Activated CD4-positive, alpha-beta T cell treated with anti-CD3 and anti-CD28 coated beads, Interleukin-2, amount 50 U/mL, for 16 hours (primary cell): ENCODE data around the gene MPV17.
A peak's percentile ranks its signal among the peaks of the same experiment; 100 is the strongest.
"Not testable (repeated sequence)": the region's sequence is repeated elsewhere in the genome, so short reads cannot be mapped to it uniquely, and the experiment has no call there.

Source experiments
- DNase-seq: peaks from one replicate; pipeline ENCODE4 v3.0.0-alpha.2; 2020

Gene MPV17

DNA sequence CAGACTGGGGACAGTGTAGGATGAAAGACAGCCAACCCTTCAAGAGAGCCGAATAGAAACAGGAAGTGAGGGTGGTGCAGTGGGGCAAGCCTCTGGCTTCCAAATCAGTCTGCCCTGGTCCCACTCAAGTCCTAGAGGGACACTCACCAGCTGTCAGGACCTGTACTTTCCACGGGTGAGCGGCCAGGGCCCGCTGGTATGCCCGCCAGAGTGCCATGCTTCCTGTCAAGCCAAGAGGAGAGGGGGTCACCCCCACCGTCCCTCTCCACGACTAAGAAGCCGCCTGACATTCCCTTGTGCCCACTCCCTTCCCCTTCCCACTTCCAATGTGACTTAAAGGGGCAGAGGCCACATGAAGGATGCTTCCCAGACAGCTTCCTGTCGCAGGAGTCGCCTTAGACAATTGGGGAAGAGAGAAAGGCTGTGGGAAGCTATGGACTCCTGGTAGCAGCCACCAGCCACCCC, 564 bp downstream of the MPV17 start:
- no peak for DNase-seq

DNA sequence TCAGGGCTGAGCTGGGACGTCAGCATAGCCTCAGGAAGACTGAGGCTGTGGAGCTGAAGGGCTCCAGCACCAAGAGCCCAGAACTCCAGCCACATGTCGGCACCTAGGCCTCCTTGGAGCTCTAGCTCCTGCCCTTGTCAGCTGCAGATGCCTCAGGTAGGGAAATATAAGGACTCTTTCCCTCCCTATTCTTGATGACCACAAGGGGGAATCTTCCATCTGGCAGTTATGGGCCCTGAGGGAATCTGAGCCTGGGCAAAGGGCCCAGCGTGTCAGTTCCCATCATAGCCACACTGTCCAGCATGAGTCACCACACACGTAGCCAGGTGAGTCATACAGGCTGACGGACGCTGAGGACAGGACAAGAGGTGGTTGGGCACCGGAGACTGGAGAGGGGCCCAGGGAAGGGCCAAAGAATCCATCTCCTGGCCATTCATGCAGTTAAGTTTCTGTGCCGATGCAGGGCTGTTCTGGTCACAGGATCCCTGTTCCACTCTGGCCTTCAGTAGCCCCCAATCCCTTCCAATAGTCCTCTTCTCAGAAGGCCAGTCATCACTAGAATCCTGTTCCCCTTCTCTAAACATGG, 1.8 kb downstream of the MPV17 start:
- no peak for DNase-seq

DNA sequence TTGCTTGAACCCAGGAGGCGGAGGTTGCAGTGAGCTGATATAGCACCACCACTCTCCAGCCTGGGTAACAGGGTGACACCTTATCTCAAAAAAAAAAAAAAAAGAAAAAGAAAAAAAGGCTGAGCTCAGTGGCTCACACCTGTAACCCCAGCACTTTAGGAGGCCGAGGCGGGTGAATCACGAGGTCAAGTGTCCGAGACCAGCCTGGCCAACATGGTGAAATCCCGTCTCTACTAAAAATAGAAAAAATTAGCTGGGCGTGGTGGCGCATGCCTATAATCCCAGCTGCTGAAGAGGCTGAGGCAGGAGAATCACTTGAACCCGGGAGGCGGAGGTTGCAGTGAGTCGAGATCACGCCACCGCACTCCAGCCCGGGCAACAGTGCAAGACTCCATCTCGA, 3.1 kb downstream of the MPV17 start:
- not testable (repeated sequence) for DNase-seq

DNA sequence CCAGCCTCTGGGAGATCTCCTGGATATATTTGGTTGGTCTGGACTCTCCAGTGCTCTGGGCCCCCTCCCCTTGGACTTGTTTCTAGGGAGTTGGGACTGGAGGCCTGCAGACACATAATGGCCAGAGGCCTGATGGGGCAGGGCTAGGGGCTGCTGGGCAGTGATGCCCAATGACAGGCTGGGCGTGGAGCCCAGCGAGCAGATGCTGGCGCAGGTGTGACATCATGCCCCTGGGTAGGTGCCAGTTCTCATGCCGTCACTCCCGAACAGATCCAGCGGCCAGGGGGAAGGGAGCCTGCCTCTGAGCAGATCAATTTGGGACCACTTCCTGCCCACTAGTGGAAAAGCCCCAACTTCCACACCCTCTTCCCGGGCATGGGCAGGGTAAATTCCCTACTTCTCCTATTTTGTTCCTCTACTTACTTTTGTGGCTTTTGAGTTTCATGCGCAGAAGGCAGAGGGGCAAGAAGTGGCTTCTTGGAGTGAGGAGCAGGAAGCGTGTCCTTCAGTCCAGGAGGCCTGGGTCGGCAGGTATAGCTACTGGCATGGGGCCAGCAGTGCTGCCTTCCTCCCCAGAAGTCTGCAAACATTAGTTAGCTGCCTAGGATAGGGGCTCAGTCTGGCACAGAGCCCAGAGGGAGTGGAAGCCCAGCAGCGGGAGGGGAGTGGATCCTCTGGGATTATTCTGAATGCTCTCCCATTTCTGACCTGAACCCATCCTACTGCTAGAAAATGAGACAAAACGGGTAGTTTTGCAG, 6.1 kb downstream of the MPV17 start:
- no peak for DNase-seq

DNA sequence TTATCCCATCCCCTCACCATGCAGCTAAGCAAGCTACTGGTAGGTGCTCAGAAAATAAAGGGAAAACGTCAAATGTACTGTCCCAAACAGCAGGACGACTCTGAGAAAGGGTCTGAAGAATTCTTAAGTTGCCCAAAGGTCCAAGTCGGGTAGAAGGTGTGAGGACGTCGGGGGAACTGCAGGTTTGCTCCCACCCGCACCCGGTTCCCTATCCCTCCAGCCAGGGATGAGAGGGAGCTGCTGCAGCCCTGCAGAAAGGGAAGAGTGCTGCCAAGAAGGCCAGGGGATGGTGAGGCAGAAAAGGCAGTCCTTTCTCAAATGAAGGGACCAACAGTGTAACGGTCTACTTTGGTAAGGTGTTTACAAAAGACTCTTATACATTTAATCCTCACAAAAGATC, 7.8 kb downstream of the MPV17 start:
- no peak for DNase-seq

DNA sequence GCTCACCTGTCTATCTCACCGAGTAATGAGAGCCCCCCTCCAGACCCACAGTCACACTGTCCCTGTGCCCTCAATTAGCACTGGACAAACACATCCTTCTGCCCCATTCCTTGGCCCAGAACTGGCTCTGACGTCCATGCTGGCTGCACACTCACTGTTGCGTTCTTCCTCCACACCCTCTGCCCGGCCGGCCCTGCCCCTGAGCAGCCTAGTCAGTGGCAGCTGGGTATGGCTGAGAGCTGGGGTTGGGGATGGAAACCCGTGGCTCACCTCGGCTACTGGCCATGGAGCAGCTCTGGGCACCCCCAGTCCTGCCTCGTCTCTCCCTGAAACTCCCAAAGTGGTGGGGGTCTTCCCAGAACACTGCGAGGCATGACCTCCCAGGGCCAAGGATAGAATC, 8.2 kb downstream of the MPV17 start:
- DNase-seq: no peak

DNA sequence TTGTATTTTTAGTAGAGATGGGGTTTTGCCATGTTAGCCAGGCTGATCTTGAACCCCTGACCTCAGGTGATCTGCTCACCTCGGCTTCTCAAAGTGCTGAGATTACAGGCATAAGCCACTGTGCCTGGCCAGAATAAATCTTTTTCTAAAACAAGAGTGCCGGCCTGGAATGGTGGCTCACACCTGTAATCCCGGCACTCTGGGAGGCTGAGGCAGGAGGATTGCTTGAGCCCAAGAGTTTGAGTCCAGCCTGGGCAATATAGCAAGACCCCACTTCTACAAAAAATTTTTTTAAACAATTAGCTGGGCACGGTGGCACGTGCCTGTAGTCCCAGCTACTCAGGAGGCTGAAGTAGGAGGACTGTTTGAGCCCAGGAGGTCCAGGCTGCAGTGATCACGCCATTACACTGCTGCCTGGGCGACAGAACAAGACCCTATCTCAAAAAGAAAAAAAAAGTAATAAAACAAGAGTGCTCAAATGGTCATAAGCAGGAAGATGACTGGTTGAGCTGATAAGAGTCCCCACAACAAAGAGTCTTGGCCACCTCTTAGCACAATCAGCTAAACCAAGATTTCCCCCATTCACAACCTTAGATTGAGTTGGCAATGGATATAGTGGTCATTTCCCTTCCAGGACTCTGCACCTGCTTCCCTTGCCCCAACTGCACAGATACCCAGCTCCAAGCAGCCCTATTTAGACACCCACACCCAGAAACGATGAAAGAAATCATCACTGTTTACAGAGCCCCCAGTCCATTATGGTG, 8.8 kb downstream of the MPV17 start:
- no peak for DNase-seq

DNA sequence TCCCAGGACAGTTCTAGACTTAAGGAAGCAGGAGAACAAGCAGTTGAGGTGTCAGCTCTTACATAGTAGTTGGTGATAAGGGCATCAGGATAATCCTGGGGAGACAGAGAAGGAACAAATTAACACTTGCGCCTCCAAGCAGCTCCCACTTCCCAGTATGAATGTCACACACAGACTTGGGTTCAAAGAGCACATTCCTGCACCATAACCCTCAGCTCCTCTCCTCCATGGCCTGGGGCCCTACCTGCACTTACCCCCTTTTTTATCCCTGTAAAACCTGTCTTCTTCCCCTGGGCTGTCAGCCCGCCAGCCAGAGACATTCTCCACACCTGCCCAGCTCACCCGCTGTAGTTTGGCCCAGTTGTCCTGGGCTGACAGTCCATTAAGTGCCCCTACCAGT, 10.7 kb downstream of the MPV17 start:
- no peak for DNase-seq

DNA sequence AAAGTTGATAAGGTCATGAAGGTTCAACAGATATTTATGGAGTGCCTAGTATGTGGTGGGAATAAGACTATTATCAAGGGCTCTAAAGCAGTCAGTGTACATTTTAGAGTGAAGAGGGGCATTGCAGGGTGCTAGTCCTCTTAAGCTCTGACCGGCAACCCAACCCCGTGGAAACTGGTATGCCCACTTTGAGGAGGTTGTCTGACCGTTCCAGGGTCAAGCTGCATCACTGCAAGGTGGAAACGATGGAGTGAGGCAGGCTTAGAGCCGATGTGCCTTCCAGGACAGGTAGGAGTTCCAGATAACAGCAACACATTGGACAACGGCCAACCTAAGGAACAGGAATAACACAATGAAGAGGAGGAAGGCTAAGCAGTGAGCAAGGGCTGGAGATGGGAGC, 13.2 kb downstream of the MPV17 start:
- DNase-seq: no peak

DNA sequence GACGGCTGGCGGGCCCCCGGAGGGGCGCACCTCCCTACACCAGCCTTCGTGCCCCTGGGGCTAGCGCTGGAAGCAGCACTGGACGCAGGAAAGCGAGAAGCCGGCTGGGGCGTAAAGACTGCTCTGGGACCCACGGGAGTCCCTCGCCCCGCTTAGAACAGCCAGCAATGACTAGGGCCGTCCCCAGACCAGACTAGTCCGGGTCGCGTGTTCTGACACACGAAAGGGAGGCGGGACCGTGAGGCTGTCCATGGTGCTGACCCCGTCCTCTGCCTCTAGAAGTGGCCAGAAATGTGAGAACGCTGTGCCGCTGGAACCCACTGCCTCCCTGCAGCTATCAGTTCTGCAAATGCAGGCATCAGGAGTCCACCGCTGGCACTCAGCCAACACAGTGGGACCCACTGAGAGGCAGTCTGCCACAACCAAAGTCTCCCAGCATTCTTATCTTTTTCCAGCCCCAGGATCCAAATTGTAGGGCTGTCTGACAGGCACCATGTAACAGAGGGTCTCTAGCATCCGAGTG, 14.5 kb downstream of the MPV17 start, which contains the start of gene UCN:
Gene UCN (minus strand): TSS at position 87 of the 523 bp plus-strand sequence. CDS start 550 bp downstream, outside the sequence.
- DNase-seq: no peak

DNA sequence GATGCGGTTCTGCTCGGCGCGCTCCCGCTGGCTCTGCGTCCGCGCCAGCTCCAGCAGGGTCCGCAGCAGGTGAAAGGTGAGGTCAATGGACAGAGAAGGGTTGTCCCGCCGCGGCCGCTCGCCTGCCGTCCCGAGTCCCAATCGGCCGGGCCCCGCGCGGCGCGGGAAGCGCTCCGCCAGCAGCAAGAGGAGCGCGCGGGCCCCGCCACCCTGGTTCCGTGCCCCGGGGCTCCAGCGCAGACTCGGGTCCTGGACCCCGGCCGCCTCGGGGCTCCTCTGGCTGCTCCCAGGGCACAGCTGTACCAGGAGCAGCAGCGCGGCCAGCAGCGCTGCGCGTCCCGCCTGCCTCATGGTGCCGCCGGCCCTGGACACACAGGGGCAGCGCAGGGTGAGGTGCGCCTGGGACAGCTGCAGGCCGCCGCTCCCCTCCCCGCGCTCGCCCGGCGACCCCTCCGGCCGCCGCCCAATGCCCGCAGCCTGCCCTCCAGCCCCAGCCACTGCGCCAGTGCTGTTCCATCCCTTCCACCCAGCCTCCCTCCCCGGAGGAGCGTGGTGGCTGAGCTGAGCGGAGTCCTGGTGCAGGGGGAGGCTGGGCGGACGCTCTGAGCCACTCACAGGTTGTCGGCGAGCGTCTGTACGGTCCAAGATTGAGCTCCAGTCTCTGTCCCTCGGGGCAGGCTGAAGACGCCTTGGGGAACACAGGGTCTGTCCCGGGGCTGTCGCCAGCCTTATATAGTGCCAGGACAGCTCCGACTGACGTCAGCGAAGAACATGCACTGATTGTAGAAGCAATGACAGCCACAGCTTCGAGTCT, 15.1 kb downstream of the MPV17 start:
- no peak for DNase-seq

DNA sequence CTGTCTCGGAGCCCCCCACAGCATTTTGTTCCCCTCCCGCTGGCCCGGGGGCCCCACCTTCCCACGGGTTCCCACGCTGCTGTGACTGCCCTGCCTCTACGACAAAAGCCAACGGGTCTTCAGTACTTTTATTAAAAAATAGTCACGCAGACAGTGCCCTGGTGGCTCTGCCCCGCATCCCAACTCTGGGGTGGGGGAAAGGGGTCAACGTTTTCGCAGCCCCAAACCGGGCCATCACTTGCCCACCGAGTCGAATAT, 15.7 kb downstream of the MPV17 start:
- DNase-seq: no peak

DNA sequence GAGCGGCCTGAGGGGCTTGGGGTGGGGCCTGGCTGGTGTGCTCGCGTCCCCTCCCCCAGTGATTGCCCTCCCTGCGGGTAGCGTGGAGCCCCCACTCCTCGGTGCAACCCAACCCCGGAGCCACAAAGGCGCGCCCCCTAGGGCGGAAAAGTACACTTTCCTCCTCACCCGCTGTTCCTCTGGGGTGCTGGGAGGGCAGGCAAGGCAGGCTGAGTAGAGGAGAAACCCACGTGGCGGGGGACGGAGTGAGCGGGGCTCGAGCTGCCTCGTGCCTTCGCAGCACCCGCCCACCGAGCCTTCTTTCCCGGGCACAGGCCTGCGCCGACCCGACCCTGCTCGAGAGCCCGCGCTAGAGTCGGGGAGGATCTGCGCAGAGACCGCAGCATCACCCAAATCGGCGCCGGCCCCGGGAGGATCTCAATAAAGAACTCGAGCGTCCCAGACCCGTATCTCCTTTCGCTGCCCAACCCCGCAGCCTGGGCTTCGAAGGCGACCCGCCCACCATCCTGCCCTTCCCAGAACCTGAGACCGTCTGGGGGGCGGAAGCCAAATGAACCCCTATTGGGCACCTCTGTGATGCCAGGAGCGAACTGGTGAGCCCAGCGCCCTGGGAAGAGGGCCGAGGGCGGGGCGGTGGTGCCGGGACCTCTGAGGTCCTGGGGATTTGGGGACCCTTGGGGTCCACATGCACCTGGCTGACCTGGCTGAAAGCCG, 16.2 kb downstream of the MPV17 start:
- DNase-seq: no peak

DNA sequence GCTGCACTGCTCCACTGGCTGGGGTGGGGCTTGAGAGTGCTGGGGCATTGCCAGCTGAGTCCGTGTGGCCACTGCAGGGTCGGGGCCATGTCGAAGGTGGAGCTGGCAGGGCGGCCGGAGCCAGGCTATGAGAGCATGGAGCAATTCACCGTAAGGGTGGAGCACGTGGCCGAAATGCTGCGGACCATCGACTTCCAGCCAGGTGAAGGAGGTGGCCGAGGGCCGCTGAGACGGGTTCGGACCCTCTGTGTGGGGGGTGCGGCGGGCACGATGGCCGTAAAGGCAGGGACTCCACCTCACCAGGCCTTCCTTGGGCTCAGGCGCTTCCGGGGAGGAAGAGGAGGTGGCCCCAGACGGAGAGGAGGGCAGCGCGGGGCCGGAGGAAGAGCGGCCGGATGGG, 16.8 kb downstream of the MPV17 start:
- no peak for DNase-seq

DNA sequence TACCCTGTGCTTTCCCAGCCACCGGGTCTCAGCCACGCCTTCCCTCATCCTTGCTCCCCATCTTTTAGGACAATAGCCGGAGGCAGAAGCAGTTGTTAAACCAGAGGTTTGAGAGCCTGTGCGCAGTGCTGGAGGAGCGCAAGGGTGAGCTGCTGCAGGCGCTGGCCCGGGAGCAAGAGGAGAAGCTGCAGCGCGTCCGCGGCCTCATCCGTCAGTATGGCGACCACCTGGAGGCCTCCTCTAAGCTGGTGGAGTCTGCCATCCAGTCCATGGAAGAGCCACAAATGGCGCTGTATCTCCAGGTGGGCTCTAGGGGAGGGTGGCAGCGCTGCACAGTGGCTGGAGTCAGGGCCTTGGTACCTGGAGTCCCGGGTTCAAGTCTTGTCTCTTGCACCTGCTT, 17.4 kb downstream of the MPV17 start:
- DNase-seq: no peak

DNA sequence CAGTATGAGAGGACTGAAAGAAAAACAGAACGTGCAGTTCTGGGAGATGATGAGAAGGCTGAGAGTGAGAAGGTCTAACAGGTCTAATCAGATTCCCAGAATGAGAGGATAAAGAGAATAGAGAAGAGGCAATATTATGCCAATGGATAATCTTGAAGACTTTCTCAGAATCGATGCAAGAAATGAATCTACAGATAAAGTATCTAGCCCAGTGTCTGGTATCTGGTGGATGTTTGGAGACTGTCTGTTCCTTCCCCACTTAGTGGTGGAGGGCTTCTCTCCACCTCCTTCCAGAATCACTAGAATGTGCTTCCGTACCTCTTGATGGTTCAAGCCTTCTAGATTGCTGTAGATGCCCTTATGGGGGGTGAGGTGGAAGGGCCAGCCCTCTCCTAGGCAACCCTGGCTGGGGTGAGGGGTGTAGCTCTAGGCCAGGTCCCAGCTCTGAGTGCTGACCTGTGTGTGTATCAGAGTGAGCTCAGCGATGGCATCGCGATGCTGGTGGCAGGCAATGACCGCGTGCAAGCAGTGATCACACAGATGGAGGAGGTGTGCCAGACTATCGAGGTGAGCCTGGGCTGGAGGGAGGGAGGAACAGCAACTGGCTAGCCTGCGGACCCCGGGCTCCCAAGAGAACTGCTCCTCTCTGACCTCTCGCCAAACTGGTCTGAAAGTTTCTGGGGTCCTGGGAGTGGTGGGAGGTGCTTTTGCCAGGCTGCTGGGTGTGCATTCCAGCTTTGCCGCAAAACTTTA, 18.2 kb downstream of the MPV17 start:
- DNase-seq: no peak

DNA sequence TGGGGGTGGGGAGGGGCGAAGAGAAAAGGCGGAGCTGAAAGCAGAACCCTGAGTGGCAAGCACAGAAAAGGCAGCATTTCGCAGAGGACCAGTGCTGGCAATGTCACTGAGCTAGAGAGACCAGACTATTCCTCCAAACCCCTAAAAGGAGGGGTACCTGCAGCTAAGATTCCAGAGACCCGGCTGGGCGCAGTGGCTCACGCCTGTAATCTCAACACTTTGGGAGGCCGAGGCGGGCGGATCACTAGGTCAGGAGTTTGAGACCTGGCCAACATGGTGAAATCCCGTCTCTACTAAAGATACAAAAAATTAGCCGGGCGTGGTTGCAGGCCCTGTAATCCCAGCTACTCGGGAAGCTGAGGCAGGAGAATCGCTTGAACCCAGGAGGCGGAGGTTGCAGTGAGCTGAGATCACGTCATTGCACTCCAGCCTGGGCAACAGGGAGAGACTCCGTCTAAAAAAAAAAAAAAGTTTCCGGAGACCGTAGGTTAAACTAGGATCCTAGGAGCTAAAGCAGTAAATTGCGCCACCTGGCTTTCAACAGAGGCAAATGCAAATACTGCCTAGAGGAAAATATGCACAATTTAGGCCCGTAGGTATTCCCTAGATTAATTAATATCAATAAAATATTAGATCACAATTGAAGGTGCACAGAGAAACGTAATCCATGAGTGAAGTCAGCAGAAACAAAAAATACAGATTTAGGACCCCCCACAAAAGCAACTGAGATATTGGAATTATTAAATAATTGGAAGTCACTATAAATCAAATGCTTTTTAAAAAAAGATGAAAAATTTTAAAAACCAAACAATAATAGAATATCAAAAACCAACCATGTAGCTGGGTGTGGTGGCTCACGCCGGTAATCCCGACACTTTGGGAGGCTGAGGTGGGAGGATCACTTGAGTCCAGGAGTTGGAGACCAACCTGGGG, 19.5 kb downstream of the MPV17 start:
- DNase-seq: peak; percentile 73

DNA sequence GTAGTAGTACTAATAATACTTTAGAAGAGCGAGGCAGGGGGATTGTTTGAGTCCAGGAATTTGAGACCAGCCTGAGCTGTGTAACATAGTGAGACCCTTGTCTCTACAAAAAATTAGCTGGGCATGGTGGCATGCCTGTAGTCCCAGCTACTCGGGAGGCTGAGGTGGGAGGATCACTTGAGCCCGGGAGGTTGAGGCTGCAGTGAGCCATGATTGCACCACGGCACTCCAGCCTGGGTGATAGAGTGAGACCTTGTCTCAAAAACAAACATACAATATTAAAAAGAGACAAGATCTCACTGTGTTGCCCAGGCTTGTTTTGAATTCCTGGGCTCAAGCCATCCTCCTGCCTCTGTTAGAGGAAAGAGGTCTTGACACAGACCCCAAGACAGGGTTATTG, 22.3 kb downstream of the MPV17 start:
- not testable (repeated sequence) for DNase-seq

DNA sequence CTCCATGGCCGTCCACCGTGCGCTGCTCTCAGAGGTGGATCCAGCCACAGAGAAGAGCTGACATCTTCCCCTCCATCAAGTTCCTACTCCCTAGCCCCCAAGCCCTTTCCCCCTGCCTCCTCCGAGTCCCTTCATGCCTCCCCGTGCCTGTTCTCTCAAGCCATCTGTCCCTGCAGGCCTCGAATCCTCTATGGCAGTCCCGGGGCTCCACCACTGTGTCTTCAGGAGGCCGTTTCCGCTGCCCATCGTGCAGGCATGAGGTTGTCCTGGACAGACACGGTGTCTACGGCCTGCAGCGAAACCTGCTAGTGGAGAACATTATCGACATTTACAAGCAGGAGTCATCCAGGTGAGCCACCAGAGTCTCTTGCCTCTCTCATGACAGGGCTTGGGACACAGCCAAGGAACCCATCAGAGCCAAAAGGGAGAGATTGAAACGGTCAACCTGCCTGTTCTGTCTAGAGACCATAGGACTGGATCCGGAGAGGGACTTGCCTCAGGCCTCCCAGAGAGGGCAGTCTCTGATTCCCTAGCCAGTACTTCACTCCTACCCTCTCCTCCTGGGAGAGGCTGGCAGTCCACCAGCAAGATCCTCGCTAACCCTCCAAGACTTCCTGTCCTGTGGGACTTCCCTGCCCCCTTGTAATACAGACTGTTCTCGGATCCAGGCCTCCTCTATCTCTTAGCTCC, 24.4 kb downstream of the MPV17 start:
- no peak for DNase-seq

DNA sequence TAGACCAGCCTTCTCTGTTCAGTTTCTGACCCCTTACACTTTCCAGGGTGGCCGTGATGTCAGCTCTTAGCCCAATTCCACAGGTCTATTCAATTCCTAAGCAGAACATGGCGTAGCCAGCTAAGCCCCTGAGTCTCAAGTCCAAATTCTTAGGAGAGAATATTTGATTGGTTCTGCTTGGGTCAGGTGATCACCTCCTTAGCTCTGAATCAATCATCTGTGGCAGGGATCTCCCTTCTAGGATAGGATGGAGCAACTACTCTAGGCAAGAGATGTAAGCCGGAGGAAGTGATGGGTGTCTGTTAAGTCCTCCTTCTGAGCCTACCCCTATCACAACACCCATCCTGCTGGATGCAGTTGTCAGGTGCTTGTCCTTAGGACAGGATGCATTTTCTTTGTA, 25.7 kb downstream of the MPV17 start:
- no peak for DNase-seq
